HFFc6 (cell line): ENCODE data around the gene NECTIN2. TPM values are rescaled to one million over a fixed set of nuclear protein-coding genes. Genes with fewer than 3 reads are reported as not detected.

ENCODE experiments used
- DNase-seq: peaks from one replicate; pipeline ENCODE4 v3.0.0-alpha.2; 2018
- H3K27ac Mint-ChIP-seq: 2 replicates; pipeline ENCODE4 v1.8.0; 2020; ENCODE audit warnings: mild to moderate bottlenecking, mixed read lengths
- H3K27me3 Mint-ChIP-seq: 2 replicates; pipeline ENCODE4 v1.8.0; 2021; ENCODE audit warnings: mild to moderate bottlenecking, moderate library complexity, mixed read lengths; ENCODE audit not compliant: insufficient read depth
- H3K36me3 Mint-ChIP-seq: 2 replicates; pipeline ENCODE4 v1.8.0; 2021; ENCODE audit warnings: low read depth, mixed read lengths
- H3K4me1 Mint-ChIP-seq: 2 replicates; pipeline ENCODE4 v1.8.0; 2020; ENCODE audit warnings: low read depth, mixed read lengths
- H3K4me3 Mint-ChIP-seq: 2 replicates; pipeline ENCODE4 v1.8.0; 2020; ENCODE audit warnings: mild to moderate bottlenecking, moderate library complexity, mixed read lengths
- H3K9me3 Mint-ChIP-seq: 2 replicates; pipeline ENCODE4 v1.8.0; 2020; ENCODE audit warnings: mild to moderate bottlenecking, mixed read lengths
- CTCF ChIP-seq: fragments of 200-600 bp; sonication (generic); IDR thresholded peaks from 2 replicates; pipeline ENCODE4 v1.5.0; 2021; ENCODE audit warnings: antibody characterized with exemption, mild to moderate bottlenecking
- long read RNA-seq: library from polyadenylated mRNA; unstranded; transcript quantifications from one replicate; pipeline ENCODE4 v2.0.0, GENCODE V29; 2019
- total RNA-seq, 6 experiments: library from RNA; stranded (reverse); fragmentation: NEBNext Ultra II Directional; extraction: Animal tissue kit (Norgen Biotek cat#: 25700); gene quantifications; 2 replicates in 1 of 6; 3 replicates in 5 of 6; pipeline ENCODE4 v1.2.3, GENCODE V29; 2021

NECTIN2 gene
- total RNA-seq = 100 to 1,000 TPM; 126 to 152 (median 148) TPM
- long read RNA-seq, transcript NECTIN2-201 (9 exons, 2,466 nt) = minor isoform, 16 of 133 reads
- long read RNA-seq, transcript NECTIN2-202 (6 exons, 2,112 nt) = major isoform, 78 of 133 reads
- long read RNA-seq, partial matches to known transcripts = 12 of 133 reads
- long read RNA-seq, other reads (novel, unspliced or antisense) = 26 of 133 reads

- Mint-ChIP-seq H3K27ac (peak within 1 kb of the TSS; percentile 97), H3K27me3 (peaks cover 11% of the 10 kb centered on the region), H3K36me3 (peaks cover 9% of the 10 kb centered on the region), H3K4me1 (peaks cover 34% of the 10 kb centered on the region), H3K4me3 (peak within 1 kb of the TSS; percentile 95), H3K9me3 (no peaks in the 10 kb centered on the region)
- peak; percentile 97 for DNase-seq
- peak; percentile 77 for TF ChIP-seq CTCF
Observed at GRCh38 chr19:44845612-44846454, at the start of gene NECTIN2. Gene NECTIN2, plus strand, starts transcription at chr19:44846297. Its CDS starts 229 bp downstream, at chr19:44846526.

- TF ChIP-seq CTCF = no peak
- Mint-ChIP-seq H3K4me3 (no peak overlapping the region), H3K9me3 (no peaks in the 10 kb centered on the region), H3K4me1 (peaks cover 12% of the 10 kb centered on the region), H3K36me3 (no peaks in the 10 kb centered on the region), H3K27me3 (peaks cover 8% of the 10 kb centered on the region; the same call in 1 of the 2 replicates), H3K27ac (no peak overlapping the region; the same call in 1 of the 2 replicates)
- DNase-seq = no peak
Observed at GRCh38 chr19:44796701-44797115, 49.4 kb upstream of the NECTIN2 start.

- Mint-ChIP-seq H3K9me3 (no peaks in the 10 kb centered on the region), H3K4me3 (no peak overlapping the region), H3K27ac (peak overlapping the region; percentile 6; the same call in 1 of the 2 replicates), H3K27me3 (peaks cover 4% of the 10 kb centered on the region; the same call in 1 of the 2 replicates), H3K36me3 (no peaks in the 10 kb centered on the region), H3K4me1 (peaks cover 12% of the 10 kb centered on the region)
- no peak for DNase-seq
- no peak for TF ChIP-seq CTCF
Observed at GRCh38 chr19:44799627-44800346, 46.3 kb upstream of the NECTIN2 start.

- Mint-ChIP-seq H3K9me3 (no peaks in the 10 kb centered on the region), H3K36me3 (no peaks in the 10 kb centered on the region), H3K4me3 (no peak overlapping the region), H3K4me1 (peaks cover 12% of the 10 kb centered on the region), H3K27ac (no peak overlapping the region), H3K27me3 (peaks cover 8% of the 10 kb centered on the region; the same call in 1 of the 2 replicates)
- peak; percentile 70 for DNase-seq
- TF ChIP-seq CTCF = peak; percentile 90
Observed at GRCh38 chr19:44800461-44800860, 45.6 kb upstream of the NECTIN2 start.
